Activated T-cell treated with anti-CD3 and anti-CD28 coated beads, Interleukin-2, amount 50 U/mL, for 48 hours (primary cell): ENCODE data around the gene MAGOHB.
"Not testable (repeated sequence)": the region's sequence is repeated elsewhere in the genome, so short reads cannot be mapped to it uniquely, and the experiment has no call there.

Source experiments
- DNase-seq, 2 experiments: peaks; one replicate each; pipeline ENCODE4 v3.0.0-alpha.2; 2020

The MAGOHB gene

DNA sequence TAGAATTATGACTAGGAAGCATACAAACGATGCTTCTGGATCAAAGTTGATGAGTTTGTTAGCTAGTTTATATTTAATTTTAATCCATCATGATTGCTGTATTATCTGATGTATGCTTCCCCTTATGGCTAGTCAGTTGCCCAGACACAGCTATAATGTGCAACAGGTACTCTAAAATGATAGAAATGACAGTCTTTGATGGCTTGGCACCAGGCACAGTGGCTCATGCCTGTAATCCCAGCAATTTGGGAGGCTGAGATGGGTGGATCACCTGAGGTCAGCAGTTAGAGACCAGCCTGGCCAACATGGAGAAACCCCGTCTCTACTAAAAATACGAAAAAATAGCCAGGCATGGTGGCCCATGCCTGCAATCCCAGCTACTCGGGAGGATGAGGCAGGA lies 2.2 kb downstream of the MAGOHB start:
- DNase-seq = not testable (repeated sequence)

- no peak for DNase-seq
Observed at GRCh38 chr12:10610188-10610587, 3.2 kb downstream of the MAGOHB start.

DNA sequence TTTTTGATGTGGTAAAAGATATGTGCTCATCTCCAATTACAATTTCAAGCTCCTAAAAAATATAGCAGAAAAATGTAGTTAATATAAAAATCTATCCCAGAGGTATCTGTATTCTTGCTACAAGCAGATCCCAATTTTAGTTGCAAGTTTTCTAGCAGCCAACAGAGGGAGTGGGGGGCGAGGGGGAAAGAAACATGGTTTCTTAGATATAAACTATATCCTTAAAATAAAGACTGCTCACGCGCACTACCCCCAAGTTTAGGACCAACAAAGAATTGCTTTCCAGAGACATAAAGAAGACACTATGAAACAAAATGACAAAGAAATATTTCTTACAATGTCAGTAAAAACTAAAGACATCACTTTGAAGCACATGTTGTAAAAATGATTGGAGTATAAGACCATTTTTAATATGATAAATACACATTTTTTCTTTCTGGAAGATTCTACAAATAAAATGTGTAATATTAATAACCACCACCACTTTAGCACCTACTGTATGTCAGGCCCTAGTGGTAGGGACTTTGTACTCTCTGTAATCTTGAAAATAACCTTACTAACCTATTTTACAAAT lies 5.4 kb downstream of the MAGOHB start:
- no peak for DNase-seq

GRCh38 chr12:10601860-10602259 lies 11.5 kb downstream of the MAGOHB start:
- DNase-seq = no peak

DNA sequence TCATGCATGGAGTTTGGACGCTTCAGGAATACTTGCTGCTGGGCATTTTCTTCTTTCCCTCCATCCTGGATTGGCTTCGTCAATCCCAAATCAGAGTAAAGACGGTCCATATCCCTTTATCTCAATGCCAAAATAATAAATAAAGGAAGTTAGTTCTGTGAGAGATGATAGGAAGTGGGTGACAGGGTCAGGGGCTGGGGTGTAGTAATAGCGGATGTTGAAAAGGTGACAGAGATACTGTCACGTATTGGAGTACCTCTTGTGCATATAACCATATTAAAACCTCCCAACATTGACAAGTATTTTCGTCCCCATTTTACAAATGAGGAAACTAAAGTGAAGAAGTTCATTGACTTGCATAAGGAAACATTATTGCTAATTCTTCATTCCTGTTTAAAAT lies 12.4 kb downstream of the MAGOHB start:
- no peak for DNase-seq

DNA sequence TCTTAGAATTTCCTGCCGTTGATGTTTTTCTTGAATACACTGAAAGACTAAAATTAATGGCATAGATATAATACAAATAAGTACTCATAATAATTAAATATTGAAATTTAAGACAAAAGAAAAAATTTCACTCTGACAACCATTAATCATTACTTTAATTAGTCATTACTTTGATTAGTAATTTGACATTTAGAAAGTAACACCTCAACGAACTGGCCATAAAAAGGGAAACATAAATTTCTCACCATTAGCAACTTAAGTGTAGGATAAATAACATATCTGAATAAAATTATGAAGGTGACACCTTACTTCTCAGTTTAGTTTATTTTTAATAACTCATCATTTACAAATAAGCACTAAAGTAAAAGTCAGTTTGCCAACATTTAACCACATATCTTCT lies 17.5 kb downstream of the MAGOHB start:
- no peak for DNase-seq

DNA sequence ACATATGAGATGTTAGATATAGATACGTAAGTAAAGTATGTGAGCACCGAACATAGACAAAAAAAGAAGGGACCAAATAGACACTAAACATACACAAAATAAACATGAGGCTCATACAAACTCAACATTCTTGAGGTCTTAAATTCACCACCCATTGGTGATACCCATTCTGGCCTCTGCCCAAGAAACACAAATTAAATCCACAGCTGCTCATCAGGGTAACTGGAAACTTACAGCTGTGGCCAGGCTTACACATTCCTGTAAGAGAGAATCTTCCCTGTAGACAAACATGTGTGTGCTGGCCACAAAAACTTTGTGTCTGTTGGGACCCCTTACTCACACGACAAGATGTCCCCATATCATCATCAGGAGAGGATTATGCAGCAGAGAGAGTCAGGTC lies 22.4 kb downstream of the MAGOHB start:
- no peak for DNase-seq

GRCh38 chr12:10584415-10584814 lies 29.0 kb downstream of the MAGOHB start:
- no peak for DNase-seq

DNA sequence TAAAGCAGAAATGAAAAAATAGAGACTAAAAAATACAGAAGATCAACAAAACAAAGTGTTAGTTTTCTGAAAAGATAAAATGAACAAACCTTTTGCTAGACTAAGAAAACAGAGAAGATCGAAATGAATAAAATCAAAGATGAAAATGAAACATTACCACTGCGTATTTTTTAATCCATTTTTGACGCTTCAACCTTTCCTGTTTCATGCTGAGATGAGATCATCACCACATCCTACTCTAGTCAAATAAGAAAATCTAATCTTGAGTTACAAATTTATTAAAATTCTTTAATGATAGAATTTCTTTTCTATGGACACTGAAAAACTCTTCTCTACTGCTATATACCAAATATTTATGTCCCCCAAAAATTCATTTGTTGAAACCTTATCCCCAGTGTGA lies 30.7 kb downstream of the MAGOHB start:
- no peak for DNase-seq

DNA sequence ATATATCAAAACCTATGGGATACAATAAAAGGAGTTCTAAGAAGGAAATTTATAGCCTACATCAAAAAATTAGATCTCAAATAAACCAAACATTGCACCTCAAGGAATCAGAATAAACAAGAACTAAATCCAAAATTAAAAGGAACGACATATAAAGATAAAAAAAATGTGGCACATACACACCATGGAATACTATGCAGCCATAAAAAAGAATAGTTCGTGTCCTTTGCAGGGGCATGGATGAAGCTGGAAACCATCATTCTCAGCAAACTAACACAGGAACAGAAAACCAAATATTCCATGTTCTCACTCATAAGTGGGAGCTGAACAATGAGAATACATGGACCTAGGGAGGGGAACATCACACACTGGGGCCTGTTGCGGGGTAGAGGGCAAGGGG lies 31.3 kb downstream of the MAGOHB start:
- not testable (repeated sequence) for DNase-seq

DNA sequence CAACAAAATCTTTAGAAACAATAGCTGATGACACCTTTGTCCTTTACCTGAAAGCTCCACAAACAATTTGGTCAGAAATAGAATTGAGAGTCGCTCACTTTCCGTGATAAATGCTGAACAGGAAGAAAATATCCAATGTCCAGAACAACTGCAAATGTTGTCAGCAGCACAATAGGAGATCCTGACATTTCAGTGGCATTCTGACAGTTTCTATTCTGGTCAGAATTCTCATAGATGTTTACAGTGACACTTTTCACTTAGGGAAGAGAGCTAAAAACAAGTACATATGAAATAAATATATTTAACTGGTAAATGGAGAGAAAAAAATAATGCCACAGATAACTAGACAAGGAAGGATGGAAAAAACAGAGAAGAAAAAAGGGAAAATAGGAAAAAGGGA lies 39.1 kb downstream of the MAGOHB start:
- DNase-seq = no peak

GRCh38 chr12:10572021-10572490 lies 41.4 kb downstream of the MAGOHB start:
- not testable (repeated sequence) for DNase-seq

DNA sequence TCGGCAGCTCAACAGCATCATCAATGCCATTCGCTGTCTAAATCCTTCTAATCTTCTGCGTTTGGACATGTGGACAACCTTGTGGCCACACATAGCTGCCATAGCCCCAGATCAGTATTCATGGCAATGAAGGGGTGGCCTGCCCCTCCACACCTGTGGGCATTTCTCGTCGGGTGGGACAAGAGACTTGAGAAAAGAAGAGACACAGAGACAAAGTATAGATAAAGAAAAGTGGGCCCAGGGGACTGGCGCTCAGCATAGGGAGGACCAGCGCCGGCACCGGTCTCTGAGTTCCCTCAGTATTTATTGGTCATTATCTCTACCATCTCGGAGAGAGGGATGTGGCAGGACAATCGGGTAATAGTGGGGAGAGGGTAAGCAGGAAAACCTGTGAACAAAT lies 42.3 kb downstream of the MAGOHB start:
- no peak for DNase-seq

DNA sequence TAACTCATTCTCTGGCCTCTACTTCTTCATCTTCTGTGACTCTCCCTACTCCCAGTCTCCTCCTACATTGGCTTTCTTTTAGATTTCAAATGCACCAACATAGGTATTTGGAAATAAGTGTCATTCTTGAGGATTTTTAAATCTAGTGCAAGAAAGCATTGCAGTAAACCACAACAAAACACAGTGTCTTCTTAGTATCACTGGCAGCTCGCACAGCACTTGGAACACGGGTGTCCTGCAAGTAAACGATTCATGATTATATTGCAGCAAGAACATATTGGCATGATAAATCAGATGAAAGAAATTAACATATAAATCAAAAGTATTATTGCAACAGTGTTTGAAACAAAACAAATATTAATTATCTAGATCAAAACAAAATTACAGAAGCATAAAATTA lies 45.6 kb downstream of the MAGOHB start:
- no peak for DNase-seq

DNA sequence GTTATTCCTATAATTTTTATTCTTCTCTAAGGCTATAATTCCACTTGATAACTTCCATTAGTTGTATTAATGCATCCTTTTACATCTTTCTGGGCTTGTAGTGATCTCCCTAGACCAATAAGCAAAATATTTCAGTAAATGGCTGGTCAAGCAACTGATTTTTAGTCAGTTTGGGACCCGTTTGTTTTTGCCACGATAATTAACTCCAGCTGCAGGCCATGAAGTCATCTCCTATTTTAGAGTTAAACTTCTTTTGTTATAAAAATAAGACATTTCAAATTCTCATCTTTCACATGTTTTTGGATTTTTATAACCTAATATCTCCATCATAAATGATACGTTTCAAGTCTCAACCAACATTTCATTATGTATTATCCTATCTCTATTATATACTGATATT lies 49.4 kb downstream of the MAGOHB start:
- no peak for DNase-seq

DNA sequence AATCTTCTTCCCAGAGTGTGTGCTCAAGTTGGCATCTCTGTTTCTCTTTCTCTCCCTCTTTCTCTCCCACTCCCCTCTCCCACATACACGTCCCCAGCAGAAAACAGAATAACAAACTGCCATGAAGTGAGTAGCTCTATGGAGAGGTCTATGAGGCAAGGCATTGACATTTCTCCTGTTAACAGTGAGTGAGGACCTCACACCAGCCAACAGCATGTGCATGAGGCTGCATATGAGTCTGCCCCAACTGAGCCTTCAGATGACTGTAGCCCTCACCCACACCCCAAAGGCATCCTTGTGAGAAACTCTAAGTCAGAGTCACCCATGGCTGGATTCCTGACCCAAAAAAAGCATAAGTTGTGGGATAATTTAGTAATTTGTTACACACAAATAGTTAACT lies 50.4 kb downstream of the MAGOHB start:
- DNase-seq = no peak

GRCh38 chr12:10562306-10562933 lies 51.0 kb downstream of the MAGOHB start:
- no peak for DNase-seq

GRCh38 chr12:10559244-10559643 lies 54.2 kb downstream of the MAGOHB start:
- peak; percentile 38 to 42 for DNase-seq

- DNase-seq = no peak
Observed at GRCh38 chr12:10558789-10559188, 54.6 kb downstream of the MAGOHB start.

GRCh38 chr12:10558301-10558700 lies 55.1 kb downstream of the MAGOHB start:
- DNase-seq = no peak

DNA sequence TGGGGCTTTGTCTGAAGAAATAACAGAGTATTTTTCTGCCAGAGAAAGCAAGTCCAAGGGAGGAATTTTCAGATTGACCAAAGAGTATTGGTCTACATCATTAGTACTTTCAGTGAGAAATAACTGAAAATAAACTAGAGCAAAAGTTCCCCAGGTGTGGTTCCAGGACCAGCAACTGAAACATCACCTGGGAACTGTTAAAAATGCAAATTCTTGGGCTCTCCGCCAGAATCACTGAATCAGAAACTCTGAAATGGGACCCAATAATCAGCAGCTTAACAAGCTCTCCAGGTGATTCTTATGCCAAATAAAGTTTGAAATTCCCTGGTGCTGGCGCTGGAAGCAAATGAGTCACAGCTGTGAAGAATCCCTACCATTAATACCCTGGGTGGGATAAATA lies 55.6 kb downstream of the MAGOHB start:
- DNase-seq = no peak

DNA sequence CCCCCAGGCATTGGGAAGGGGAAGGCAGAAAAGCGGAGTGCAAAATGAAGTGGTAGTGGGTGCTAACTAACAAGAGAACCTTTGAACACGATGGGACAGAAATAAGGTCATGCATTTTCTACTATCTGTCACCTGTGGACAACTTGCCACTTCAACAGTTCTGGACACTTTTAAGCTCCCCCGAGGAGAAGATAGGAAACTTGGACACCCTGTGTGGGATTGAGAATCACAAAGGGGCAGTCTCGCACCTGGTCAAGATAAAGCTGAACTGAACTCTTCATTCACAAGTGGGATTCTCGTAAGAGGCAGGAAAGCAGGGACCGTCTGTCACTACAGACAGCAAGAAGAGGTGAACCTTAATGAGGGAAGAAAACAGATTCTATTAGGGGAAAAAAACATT lies 56.1 kb downstream of the MAGOHB start:
- DNase-seq = peak in 1 of 2 experiments; percentile 29

DNA sequence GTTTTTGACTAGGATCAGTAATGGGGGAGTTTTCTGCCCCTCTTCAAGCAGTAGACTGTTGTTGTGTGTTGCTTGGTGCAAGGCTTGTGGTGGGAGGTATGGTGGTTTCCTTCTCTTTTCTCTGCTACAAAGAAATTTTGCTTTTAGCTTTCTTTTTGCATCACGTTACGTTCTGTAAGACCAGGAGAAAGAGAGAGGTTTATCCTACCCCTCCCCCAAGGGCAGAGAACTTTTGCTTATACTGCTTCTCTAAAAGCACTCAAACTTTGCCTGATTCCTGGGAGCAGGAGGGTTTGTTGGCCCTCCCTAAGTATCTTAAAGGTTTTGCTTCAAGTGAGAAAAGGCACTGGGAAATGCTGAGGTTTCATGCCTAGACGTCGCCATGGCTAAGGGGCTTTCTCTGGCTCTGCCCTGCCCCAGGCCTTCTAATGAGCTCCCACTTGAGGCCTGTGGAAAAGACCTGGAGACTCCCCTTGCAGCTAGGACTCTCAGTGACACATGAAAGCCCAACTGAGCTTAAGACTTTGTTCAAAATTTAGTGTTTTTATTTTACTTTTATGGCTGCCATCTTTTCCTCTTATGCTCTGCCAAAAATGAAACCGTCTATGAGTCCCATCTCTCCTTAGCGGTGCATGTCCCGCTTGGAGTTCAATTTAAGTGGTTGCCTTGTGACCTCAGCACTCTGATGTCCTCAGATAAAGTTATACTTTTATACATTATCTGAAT lies 58.5 kb downstream of the MAGOHB start:
- DNase-seq = peak; percentile 44 to 46

GRCh38 chr12:10554228-10554755 lies 59.1 kb downstream of the MAGOHB start:
- DNase-seq = peak; percentile 33 to 37
